ENCODE measurements around the gene SFTPB. TPM values are rescaled to one million over a fixed set of nuclear protein-coding genes. Genes with fewer than 3 reads are reported as not detected.
"Not testable (repeated sequence)": the region's sequence is repeated elsewhere in the genome, so short reads cannot be mapped to it uniquely, and the experiment has no call there.

SFTPB gene
- not detected for polyA plus RNA-seq

- H3K27me3 Mint-ChIP-seq (ENCODE audit: low read depth in 3 of 3) = peaks cover 0 to 3% (median 2%) of the 10 kb centered on the region in 3 donors
- no peaks in the 10 kb centered on the region for H3K36me3 Mint-ChIP-seq
- H3K4me1 Mint-ChIP-seq = no peaks in the 10 kb centered on the region
- DNase-seq = no peak
- no peak within 1 kb of the TSS for H3K4me3 Mint-ChIP-seq
- H3K27ac Mint-ChIP-seq = no peak within 1 kb of the TSS
- no peaks in the 10 kb centered on the region for H3K9me3 Mint-ChIP-seq
Observed at GRCh38 chr2:85668009-85668856, at the start of gene SFTPB. Gene SFTPB, minus strand, starts transcription at chr2:85668199. Its CDS starts 16 bp downstream, at chr2:85668183.

GRCh38 chr2:85717308-85718008 is 49.5 kb upstream of the SFTPB start:
- no peak for DNase-seq
- H3K27ac Mint-ChIP-seq = no peak overlapping the region
- peaks cover 0 to 3% (median 2%) of the 10 kb centered on the region in 3 donors for H3K27me3 Mint-ChIP-seq (ENCODE audit: low read depth in 3 of 3)
- H3K9me3 Mint-ChIP-seq = no peaks in the 10 kb centered on the region
- peaks cover 10 to 13% of the 10 kb centered on the region in 2 donors for H3K4me1 Mint-ChIP-seq
- H3K36me3 Mint-ChIP-seq = peaks cover 0 to 5% (median 4%) of the 10 kb centered on the region in 3 donors
- no peak overlapping the region for H3K4me3 Mint-ChIP-seq

GRCh38 chr2:85716346-85716914 is 48.4 kb upstream of the SFTPB start:
- H3K4me1 Mint-ChIP-seq = peaks cover 10 to 13% of the 10 kb centered on the region in 2 donors
- no peak overlapping the region for H3K27ac Mint-ChIP-seq
- H3K36me3 Mint-ChIP-seq = peaks cover 0 to 5% (median 4%) of the 10 kb centered on the region in 3 donors
- no peak overlapping the region for H3K4me3 Mint-ChIP-seq
- H3K9me3 Mint-ChIP-seq = no peaks in the 10 kb centered on the region
- no peak for DNase-seq
- peaks cover 0 to 3% (median 2%) of the 10 kb centered on the region in 3 donors for H3K27me3 Mint-ChIP-seq (ENCODE audit: low read depth in 3 of 3)

GRCh38 chr2:85714841-85715240 is 46.8 kb upstream of the SFTPB start:
- H3K36me3 Mint-ChIP-seq = peaks cover 0 to 4% (median 0%) of the 10 kb centered on the region in 3 donors
- peak overlapping the region in 1 of 5 donors; percentile 38 for H3K4me3 Mint-ChIP-seq
- peak overlapping the region in 1 of 6 donors; percentile 35 for H3K27ac Mint-ChIP-seq
- H3K9me3 Mint-ChIP-seq = no peaks in the 10 kb centered on the region
- H3K27me3 Mint-ChIP-seq (ENCODE audit: low read depth in 3 of 3) = peaks cover 0 to 2% (median 0%) of the 10 kb centered on the region in 3 donors
- peaks cover 10 to 13% of the 10 kb centered on the region in 2 donors for H3K4me1 Mint-ChIP-seq
- DNase-seq = no peak

- not testable (repeated sequence) for H3K27ac Mint-ChIP-seq; H3K36me3 Mint-ChIP-seq; H3K27me3 Mint-ChIP-seq (ENCODE audit: low read depth in 3 of 3); DNase-seq; H3K9me3 Mint-ChIP-seq
- H3K4me3 Mint-ChIP-seq = peak overlapping the region in 1 of 5 donors; percentile 38
- H3K4me1 Mint-ChIP-seq = peaks cover 10 to 13% of the 10 kb centered on the region in 2 donors
Observed at GRCh38 chr2:85714421-85714820, 46.4 kb upstream of the SFTPB start.

GRCh38 chr2:85713836-85714235 is 45.8 kb upstream of the SFTPB start:
- Mint-ChIP-seq H3K27ac (no peak overlapping the region), H3K4me1 (peaks cover 10 to 13% of the 10 kb centered on the region in 2 donors), H3K36me3 (peaks cover 0 to 12% (median 1%) of the 10 kb centered on the region in 3 donors), H3K9me3 (no peaks in the 10 kb centered on the region), H3K27me3 (ENCODE audit: low read depth in 3 of 3) (peaks cover 0 to 2% (median 0%) of the 10 kb centered on the region in 3 donors), H3K4me3 (no peak overlapping the region)
- no peak for DNase-seq

- Mint-ChIP-seq H3K4me3 (no peak overlapping the region), H3K27me3 (ENCODE audit: low read depth in 3 of 3) (peaks cover 0 to 2% (median 0%) of the 10 kb centered on the region in 3 donors), H3K36me3 (peaks cover 0 to 14% (median 4%) of the 10 kb centered on the region in 3 donors), H3K4me1 (peaks cover 10 to 13% of the 10 kb centered on the region in 2 donors), H3K27ac (no peak overlapping the region), H3K9me3 (no peaks in the 10 kb centered on the region)
- no peak for DNase-seq
Observed at GRCh38 chr2:85712849-85713612, 45.0 kb upstream of the SFTPB start.

GRCh38 chr2:85712336-85712735 is 44.3 kb upstream of the SFTPB start:
- Mint-ChIP-seq H3K36me3 (peaks cover 0 to 14% (median 4%) of the 10 kb centered on the region in 3 donors), H3K4me3 (no peak overlapping the region), H3K4me1 (peaks cover 12 to 14% of the 10 kb centered on the region in 2 donors), H3K9me3 (no peaks in the 10 kb centered on the region), H3K27me3 (ENCODE audit: low read depth in 3 of 3) (peaks cover 0 to 2% (median 0%) of the 10 kb centered on the region in 3 donors), H3K27ac (no peak overlapping the region)
- no peak for DNase-seq

GRCh38 chr2:85711578-85712060 is 43.6 kb upstream of the SFTPB start:
- no peak overlapping the region for H3K4me3 Mint-ChIP-seq
- peaks cover 4 to 14% (median 4%) of the 10 kb centered on the region in 3 donors for H3K36me3 Mint-ChIP-seq
- H3K27me3 Mint-ChIP-seq (ENCODE audit: low read depth in 3 of 3) = peaks cover 0 to 4% (median under 1%) of the 10 kb centered on the region in 3 donors
- DNase-seq = no peak
- H3K27ac Mint-ChIP-seq = no peak overlapping the region
- H3K9me3 Mint-ChIP-seq = no peaks in the 10 kb centered on the region
- H3K4me1 Mint-ChIP-seq = peaks cover 19 to 21% of the 10 kb centered on the region in 2 donors

GRCh38 chr2:85710687-85711577 is 42.9 kb upstream of the SFTPB start:
- H3K4me1 Mint-ChIP-seq = peaks cover 26 to 28% of the 10 kb centered on the region in 2 donors
- H3K36me3 Mint-ChIP-seq = peaks cover 4 to 12% (median 4%) of the 10 kb centered on the region in 3 donors
- H3K9me3 Mint-ChIP-seq = no peaks in the 10 kb centered on the region
- H3K4me3 Mint-ChIP-seq = no peak overlapping the region
- DNase-seq = no peak
- H3K27ac Mint-ChIP-seq = no peak overlapping the region
- H3K27me3 Mint-ChIP-seq (ENCODE audit: low read depth in 3 of 3) = peaks cover 0 to 4% (median 4%) of the 10 kb centered on the region in 3 donors

GRCh38 chr2:85709401-85709811 is 41.4 kb upstream of the SFTPB start:
- no peak for DNase-seq
- H3K4me3 Mint-ChIP-seq = no peak overlapping the region

GRCh38 chr2:85708641-85709040 is 40.6 kb upstream of the SFTPB start:
- Mint-ChIP-seq H3K9me3 (no peaks in the 10 kb centered on the region), H3K36me3 (peaks cover 8 to 19% (median 13%) of the 10 kb centered on the region in 3 donors), H3K27me3 (ENCODE audit: low read depth in 3 of 3) (peaks cover 4 to 11% (median 9%) of the 10 kb centered on the region in 3 donors), H3K4me1 (peaks cover 38 to 39% of the 10 kb centered on the region in 2 donors), H3K4me3 (no peak overlapping the region), H3K27ac (peak overlapping the region in 1 of 6 donors; percentile 60)
- DNase-seq = no peak

More at GRCh38 chr2:85709401-85709811, 41.4 kb upstream of the SFTPB start:
- Mint-ChIP-seq H3K27me3 (ENCODE audit: low read depth in 3 of 3) (peaks cover 4 to 10% (median 9%) of the 10 kb centered on the region in 3 donors), H3K4me1 (peaks cover 32 to 35% of the 10 kb centered on the region in 2 donors), H3K36me3 (peaks cover 4 to 15% (median 8%) of the 10 kb centered on the region in 3 donors), H3K27ac (peak overlapping the region in 2 of 6 donors; percentile 42 to 56), H3K9me3 (no peaks in the 10 kb centered on the region)

Measured in immature natural killer cell (primary cell).